ENCODE measurements around the gene CYB5R4.

CYB5R4 gene

DNA sequence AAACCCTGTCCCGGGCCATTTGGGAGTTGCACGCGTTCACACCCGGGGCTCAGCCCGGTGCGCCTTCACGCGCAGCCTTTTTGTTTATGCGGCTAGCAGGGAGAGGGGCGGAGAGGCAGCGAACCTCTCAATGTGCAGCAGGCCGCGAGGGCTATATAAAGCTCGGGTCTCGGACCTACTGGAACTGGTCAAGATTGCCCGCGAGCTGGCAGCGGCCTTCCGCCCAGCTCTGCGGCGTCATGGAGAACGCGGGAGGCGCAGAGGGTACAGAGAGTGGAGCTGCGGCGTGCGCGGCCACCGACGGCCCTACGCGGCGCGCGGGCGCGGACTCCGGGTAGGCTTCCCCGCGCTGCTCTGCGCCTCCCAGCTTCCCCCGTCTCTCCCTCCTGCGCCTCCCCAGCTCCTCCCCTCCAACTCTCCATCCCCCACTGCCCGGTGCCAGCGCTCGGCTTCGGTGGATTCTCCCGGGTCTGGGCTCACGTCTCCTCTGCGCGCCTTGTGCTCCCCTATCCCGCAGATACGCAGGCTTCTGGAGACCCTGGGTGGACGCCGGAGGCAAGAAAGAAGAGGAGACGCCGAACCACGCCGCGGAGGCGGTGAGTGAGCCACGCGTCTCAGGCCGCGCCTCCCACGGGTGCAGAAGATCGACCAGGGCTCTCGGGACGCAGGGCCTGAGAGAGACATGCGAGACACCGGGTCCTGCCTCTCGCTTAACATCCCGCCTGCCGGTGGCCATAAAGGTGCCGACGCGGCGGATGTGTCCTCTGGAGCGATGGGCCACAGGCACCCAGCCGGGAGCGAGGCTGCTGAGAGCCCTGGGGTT is 6.1 kb upstream of the CYB5R4 start, which contains the start of gene RIPPLY2:
RIPPLY2 (plus strand) TSS at position 183 of the 823 bp plus-strand sequence; CDS start at position 240, 57 bp downstream.
- H3K9ac ChIP-seq = peak within 1 kb of the TSS; percentile 56
- H3K4me2 ChIP-seq (ENCODE audit: low read length) = peak within 1 kb of the TSS; percentile 82
- H3K27ac ChIP-seq = peak within 1 kb of the TSS; percentile 93
- no peaks in the 10 kb centered on the region for H3K9me3 ChIP-seq (ENCODE audit: control insufficient read depth, low read length)
- H3K27me3 ChIP-seq (ENCODE audit: control insufficient read depth, insufficient read depth, low read length) = no peaks in the 10 kb centered on the region
- peaks cover 2% of the 10 kb centered on the region for H3K79me2 ChIP-seq
- peaks cover 8% of the 10 kb centered on the region for H3K4me1 ChIP-seq
- peak within 1 kb of the TSS; percentile 44 for H3K4me3 ChIP-seq (ENCODE audit: low read depth, low read length)
- TF ChIP-seq, protein P1, sequence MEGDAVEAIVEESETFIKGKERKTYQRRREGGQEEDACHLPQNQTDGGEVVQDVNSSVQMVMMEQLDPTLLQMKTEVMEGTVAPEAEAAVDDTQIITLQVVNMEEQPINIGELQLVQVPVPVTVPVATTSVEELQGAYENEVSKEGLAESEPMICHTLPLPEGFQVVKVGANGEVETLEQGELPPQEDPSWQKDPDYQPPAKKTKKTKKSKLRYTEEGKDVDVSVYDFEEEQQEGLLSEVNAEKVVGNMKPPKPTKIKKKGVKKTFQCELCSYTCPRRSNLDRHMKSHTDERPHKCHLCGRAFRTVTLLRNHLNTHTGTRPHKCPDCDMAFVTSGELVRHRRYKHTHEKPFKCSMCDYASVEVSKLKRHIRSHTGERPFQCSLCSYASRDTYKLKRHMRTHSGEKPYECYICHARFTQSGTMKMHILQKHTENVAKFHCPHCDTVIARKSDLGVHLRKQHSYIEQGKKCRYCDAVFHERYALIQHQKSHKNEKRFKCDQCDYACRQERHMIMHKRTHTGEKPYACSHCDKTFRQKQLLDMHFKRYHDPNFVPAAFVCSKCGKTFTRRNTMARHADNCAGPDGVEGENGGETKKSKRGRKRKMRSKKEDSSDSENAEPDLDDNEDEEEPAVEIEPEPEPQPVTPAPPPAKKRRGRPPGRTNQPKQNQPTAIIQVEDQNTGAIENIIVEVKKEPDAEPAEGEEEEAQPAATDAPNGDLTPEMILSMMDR (IDR thresholded peaks at IDR 0.05) = no peak
- no peaks in the 10 kb centered on the region for H3K36me3 ChIP-seq (ENCODE audit: control insufficient read depth, insufficient read depth, low read length)
- H2AFZ ChIP-seq = peak within 1 kb of the TSS; percentile 96

DNA sequence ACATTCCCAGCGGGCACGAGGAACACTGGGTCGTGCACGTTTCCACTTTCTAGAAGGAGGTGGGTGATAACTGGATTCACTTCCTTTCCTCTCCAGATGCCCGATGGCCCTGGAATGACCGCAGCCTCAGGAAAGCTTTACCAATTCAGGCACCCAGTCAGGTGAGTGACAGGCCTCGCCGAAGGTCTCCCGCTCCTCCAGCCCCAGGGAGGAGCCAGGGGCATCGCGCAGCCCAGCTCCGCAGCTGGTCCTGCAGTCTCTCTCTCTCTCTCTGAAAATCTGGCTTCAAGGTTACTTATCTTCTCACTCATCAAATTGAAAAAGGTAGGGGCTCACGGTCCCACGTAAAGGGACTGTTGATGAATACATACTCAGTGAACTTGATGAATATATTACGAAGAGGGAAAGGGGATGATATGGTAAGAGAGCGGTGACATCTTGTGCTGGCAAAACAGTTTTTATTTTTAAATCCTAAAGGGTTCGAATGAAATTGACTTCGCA is 5.4 kb upstream of the CYB5R4 start:
- H3K36me3 ChIP-seq (ENCODE audit: control insufficient read depth, insufficient read depth, low read length) = no peaks in the 10 kb centered on the region
- no peaks in the 10 kb centered on the region for H3K9me3 ChIP-seq (ENCODE audit: control insufficient read depth, low read length)
- H2AFZ ChIP-seq = peak overlapping the region; percentile 96
- peak overlapping the region; percentile 93 for H3K27ac ChIP-seq
- H3K79me2 ChIP-seq = peaks cover 2% of the 10 kb centered on the region
- peak overlapping the region; percentile 44 for H3K4me3 ChIP-seq (ENCODE audit: low read depth, low read length)
- H3K4me1 ChIP-seq = peaks cover 10% of the 10 kb centered on the region
- H3K27me3 ChIP-seq (ENCODE audit: control insufficient read depth, insufficient read depth, low read length) = no peaks in the 10 kb centered on the region
- peak overlapping the region; percentile 82 for H3K4me2 ChIP-seq (ENCODE audit: low read length)
- TF ChIP-seq, protein P1 (IDR thresholded peaks at IDR 0.05) = no peak
- no peak overlapping the region for H3K9ac ChIP-seq

DNA sequence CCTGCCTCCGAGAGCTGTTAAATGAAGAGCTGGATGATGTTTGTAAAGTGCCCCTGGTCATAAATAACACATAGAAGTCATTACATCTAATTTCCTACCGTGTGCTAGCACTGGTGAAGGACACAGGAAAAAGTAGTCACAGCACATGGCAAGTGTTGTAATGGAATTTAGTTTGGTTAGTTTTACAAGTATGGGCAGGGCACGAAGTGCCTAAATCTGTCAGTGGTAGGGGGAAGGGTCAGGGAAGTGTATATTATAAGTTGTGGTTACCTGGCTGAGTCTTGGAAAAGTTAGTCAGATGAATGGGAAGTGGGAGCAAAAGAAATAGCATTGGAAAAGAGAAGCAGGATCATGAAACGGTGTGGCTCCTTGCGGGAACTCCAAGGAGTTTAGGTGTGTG is 4.7 kb upstream of the CYB5R4 start:
- no peak overlapping the region for H2AFZ ChIP-seq
- H3K4me2 ChIP-seq (ENCODE audit: low read length) = no peak overlapping the region
- H3K4me3 ChIP-seq (ENCODE audit: low read depth, low read length) = no peak overlapping the region
- H3K27me3 ChIP-seq (ENCODE audit: control insufficient read depth, insufficient read depth, low read length) = no peaks in the 10 kb centered on the region
- no peak overlapping the region for H3K27ac ChIP-seq
- no peak overlapping the region for H3K9ac ChIP-seq
- no peaks in the 10 kb centered on the region for H3K9me3 ChIP-seq (ENCODE audit: control insufficient read depth, low read length)
- H3K36me3 ChIP-seq (ENCODE audit: control insufficient read depth, insufficient read depth, low read length) = no peaks in the 10 kb centered on the region
- H3K79me2 ChIP-seq = peaks cover 5% of the 10 kb centered on the region
- TF ChIP-seq, protein P1 (IDR thresholded peaks at IDR 0.05) = no peak
- peaks cover 11% of the 10 kb centered on the region for H3K4me1 ChIP-seq

DNA sequence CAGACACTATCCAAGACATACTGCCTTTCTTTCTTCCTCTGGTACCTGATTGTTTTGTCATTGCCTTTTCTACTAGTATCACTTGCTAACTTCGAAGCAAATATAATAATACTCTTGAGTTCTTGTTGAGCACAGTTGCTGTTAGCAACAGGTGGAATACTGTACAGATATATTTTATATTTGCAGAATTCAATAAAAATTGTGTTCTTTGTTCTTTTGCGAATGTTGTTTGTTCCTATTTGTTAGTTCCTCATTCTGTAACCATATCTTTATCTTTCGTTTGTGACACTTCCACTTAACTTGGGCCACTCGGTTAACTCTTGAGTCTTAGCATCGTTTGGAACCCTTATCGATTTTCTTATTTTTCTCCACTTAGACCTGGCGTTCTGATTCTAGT is 868 bp downstream of the CYB5R4 start:
- Histone ChIP-seq H3K36me3 (ENCODE audit: control insufficient read depth, insufficient read depth, low read length) (no peaks in the 10 kb centered on the region), H3K27me3 (ENCODE audit: control insufficient read depth, insufficient read depth, low read length) (no peaks in the 10 kb centered on the region), H3K4me1 (peaks cover 3% of the 10 kb centered on the region), H3K4me2 (ENCODE audit: low read length) (peak overlapping the region; percentile 80), H3K9ac (no peak overlapping the region), H3K27ac (no peak overlapping the region), H3K9me3 (ENCODE audit: control insufficient read depth, low read length) (no peaks in the 10 kb centered on the region), H3K4me3 (ENCODE audit: low read depth, low read length) (peak overlapping the region; percentile 83), H2AFZ (peak overlapping the region; percentile 92), H3K79me2 (peaks cover 12% of the 10 kb centered on the region)
- TF ChIP-seq, protein P1 (IDR thresholded peaks at IDR 0.05) = no peak
